ENCODE data around the gene KHDC3L.

The KHDC3L gene, protein sequence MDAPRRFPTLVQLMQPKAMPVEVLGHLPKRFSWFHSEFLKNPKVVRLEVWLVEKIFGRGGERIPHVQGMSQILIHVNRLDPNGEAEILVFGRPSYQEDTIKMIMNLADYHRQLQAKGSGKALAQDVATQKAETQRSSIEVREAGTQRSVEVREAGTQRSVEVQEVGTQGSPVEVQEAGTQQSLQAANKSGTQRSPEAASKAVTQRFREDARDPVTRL

DNA sequence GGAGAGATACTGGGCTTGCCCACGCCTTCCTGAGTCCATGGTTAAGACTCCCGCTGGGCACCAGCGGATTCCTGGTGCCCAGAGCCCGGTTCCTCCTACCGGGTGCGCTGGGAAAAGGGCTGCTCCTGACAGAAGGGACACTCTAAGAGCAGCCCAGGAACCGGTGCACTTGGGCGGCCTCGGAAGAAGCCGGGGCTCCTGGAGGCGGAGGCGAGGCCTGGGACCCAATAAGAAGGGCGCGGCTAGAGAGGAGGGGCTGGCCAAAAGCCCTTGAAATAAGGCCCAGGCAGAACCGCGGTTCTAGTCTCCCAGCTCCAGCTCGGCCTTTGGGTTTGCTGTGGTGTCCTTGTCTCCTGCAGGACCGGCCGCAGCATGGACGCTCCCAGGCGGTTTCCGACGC is at the start of gene KHDC3L:
KHDC3L (plus strand) TSS at position 301 of the 400 bp plus-strand sequence; CDS start at position 373, 72 bp downstream.
- no peak for DNase-seq

DNA sequence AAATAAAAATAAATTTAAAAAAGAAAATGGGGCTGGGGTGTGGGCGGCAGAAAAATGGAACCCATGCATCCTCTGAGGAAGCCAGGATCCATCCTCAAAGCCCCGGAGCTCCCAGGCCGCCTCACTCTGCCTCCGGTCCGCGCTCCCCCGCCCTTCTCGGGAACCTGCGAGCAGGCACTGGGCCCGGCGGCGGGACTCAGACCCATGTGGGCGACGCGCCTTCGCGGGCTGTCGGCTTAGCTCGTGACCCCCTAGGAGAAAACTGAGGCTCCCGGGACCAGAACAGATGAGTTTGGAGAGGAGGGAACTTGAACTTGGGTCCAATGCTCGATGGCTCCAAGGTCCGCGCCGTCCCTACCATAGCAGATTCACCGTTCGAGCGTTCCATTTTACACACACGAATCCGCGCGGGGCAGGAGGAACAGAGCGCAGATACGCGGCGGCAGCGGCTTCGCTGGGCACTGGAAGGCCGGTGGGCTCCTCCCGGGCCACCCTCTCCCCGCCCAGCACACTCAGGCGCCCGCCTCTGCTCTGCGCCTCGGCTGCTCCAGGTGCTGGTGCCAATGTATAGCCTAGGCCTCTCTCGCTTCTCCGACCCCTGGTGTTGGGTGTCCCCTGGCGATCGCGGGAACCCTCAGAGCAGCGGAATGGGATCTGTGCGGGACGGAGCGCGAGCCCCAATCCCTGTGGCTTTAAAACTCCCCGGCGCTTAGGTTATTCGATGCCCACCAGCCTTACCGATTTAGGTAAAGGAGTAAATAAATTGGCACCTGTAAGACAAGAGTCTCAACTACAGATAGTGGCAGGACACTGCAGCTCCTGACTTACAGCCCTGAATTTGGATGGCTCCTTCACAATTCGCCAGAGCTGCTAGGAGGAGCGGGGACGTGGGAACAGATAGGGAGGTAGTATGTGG is 47.6 kb upstream of the KHDC3L start:
- DNase-seq = no peak

DNA sequence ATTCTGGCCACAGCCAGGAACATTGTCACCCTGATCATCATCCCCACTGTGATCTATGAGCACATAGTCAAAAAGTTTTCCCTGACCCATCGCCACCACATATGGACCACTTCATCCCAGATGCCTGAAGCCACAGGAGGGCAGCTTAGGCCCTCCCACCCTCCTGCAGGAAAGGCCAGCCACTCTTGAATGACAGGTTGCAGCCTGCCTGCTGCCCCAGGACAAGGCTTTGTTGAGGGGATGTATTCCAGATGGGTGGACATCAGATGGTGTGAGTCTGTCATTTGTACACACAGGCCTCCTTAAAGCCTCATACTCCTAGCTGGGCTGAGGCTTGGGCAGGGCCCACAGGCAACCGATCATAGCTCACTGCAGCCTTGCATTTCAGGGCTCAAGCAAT is 39.1 kb upstream of the KHDC3L start:
- DNase-seq = no peak

DNA sequence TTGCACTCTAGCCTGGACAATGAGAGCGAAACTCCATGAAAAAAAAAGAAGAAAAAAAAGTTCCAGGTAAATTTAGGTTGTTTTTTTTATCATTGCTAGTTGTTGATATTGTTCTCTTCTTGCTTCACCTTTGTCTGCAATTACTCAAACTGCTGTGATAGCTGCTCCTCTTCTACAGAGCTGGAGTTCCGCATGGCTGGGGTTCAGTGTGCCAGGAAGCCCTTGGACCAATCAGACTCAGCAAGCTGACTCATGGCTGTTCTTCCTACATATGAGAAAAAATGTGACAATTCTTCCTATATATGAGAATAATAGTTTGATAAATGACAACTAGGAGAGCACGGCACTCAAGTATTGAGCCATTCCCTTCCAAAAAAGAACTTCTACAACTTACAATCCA is 36.8 kb upstream of the KHDC3L start:
- no peak for DNase-seq

DNA sequence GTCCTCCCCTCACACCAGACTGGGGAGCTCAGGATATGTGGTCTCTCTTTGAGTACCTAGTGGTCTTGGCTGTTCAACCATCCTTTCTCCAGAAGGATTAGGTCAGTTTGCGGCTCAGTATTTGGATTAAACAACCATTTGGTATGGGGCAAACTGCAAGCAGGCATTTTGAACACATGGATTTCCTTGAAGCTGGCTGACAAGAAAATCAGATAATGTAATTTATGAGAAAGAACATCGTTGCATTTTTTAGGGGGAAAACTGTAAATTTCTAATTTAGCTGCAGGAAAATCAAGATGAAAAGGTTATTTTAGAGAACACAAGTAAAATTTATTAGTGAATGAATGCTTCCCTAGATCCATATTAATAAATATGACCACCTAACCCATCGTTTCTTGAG is 33.7 kb upstream of the KHDC3L start:
- no peak for DNase-seq

DNA sequence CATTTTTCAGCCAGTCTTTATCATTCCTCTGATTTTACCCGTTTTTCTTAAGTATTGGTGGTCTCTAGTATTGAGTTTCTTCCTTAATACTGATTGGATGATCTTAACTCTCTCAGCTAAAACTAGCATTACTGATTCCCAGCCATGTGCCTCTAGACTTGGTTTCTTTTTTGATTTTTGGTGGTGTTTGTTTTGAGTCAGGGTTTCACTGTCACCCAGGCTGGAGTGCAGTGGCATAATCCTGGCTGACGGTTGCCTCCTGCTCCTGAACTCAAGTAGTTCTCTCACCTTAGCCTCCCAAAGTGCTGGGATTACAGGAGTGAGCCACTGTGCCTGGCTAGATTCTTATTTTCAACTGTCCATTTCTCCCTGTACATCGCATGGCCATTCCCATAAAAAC is 33.3 kb upstream of the KHDC3L start:
- no peak for DNase-seq

DNA sequence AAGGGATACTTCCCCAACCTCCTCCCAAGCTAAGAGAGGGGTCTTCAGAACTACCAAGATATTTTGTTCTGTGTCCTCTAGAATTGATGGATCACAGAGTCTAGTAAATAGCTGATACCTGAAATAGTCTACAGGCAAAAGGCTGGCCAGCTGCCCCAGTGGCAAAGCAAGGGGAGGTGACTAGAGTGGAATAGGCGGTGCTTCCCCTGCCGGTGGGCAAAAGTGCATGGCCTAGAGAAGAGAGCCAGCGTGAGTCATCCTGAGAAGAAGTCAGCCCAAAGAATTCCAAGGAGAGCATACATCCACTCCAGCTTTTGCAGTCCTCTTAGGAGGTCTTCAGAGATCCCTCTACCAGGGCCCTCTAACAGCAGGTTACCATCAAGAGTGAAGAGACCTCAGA is 23.1 kb upstream of the KHDC3L start:
- DNase-seq = no peak

DNA sequence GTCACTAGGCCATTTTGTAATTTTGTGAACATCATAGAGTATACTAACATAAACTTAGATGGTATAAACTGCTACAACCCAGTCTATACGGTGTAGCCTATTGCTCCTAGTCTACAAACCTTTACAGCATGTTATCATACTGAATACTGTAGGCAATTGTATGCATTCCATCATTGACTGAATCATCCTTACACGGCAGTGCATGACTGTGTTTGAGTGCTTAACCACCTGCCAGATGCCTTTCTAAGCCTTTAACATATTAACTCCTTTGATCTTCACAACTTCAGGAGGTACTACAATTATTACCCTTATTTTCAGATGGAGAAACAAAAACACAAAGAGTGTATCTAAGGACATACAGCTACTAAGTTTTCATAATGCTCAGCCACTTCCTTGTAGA is 22.4 kb upstream of the KHDC3L start:
- no peak for DNase-seq

DNA sequence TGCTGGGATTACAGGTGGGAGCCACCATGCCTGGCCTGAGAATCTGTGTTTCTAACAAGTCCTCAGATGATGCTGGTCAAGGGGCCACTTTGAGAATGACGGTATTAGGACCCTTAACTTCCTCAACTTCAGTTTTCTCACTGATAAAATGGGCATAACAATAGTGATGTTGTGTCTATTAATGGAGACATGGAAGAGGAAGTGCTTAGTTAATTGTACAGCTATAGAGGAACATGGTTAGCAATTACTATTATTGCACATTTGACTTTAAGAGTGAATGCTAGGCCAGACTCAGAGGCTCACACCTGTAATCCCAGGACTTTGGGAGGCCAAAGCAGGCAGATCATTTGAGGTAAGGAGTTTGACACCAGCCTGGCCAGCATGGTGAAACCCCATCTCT is 21.1 kb upstream of the KHDC3L start:
- DNase-seq = no peak

DNA sequence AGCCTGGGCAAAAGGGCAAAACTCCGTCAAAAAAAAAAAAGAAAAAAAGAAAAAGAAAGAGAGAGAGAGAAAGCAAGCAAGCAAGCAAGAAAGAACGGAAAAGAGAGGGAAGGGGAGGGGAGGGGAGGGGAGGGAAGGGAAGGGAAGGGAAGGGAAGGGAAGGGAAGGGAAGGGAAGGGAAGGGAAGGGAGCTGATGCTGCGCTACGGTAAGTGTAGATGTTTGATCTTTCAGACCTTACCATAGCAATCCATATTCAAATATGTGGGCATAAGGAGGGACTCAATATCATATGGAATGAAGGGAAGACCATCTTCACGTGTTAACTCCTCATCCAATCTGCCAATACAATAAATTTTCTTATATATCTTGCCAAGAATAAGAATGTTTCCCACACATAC is 20.3 kb upstream of the KHDC3L start:
- DNase-seq = no peak

DNA sequence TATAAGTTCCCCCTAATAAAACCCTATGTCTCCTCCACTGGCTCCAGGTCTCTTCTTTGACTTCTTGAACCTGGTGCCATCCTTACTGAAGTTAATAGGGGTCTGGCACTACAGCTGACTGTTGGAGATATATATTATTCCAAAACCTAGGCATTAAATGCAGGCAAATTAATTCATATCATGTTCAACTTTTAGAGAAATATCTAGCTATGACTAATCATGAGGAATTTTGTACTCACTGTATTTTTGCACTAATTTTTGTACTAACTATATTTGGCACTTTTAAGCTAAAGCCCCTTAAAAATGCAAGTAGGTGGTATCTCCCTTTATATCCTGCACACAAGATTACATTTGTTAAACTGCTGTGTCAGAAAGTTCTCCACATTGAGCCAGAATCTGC is 19.3 kb upstream of the KHDC3L start:
- DNase-seq = no peak

DNA sequence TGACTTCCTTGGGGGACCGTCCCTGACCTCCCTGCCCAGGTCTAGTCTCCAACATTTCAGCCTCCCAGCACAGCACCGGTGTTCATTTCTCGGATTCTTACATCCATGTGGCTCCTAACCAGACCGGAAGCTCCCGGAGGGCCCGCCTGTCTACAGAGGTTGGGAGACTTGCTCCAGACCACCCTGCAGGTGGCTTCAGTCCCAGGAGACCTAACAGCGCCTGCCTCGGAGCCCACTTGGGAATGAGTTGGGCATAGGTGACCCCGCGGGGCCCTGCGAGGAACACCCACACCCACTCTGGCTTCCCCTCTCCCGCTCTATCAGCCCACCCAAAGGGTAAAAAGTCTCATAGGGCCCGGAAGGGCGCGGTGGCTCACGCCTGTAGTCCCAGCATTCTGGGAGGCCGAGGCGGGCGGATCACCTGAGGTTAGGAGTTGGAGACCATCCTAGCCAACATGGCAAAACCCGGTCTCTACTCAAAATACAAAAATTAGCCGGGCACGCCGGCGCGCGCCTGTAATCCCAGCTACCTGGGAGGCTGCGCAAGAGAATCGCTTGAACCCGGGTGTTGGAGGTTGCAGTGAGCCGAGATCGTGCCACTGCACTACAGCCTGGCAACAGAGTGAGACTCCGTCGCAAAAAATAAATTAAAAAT is 13.8 kb upstream of the KHDC3L start:
- no peak for DNase-seq

DNA sequence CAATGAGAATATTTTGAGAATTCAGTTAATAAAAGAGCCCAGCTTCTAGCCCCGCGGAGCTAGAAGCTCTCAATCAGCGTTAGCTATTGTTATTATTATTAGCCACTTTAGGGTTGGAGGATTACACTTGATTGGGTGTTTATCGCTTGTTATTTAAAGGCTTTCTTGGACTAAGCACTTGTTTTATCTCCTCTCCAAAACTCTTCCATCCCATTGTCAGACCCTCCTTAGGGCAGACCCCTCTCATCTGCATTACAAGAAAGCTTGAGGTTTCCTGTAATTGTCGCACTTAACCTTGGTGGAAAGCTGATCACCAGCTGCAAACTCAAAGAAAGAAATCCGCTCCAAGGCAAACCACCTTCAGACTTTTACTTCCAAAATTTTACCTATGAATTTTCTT is 13.1 kb upstream of the KHDC3L start:
- DNase-seq = no peak

DNA sequence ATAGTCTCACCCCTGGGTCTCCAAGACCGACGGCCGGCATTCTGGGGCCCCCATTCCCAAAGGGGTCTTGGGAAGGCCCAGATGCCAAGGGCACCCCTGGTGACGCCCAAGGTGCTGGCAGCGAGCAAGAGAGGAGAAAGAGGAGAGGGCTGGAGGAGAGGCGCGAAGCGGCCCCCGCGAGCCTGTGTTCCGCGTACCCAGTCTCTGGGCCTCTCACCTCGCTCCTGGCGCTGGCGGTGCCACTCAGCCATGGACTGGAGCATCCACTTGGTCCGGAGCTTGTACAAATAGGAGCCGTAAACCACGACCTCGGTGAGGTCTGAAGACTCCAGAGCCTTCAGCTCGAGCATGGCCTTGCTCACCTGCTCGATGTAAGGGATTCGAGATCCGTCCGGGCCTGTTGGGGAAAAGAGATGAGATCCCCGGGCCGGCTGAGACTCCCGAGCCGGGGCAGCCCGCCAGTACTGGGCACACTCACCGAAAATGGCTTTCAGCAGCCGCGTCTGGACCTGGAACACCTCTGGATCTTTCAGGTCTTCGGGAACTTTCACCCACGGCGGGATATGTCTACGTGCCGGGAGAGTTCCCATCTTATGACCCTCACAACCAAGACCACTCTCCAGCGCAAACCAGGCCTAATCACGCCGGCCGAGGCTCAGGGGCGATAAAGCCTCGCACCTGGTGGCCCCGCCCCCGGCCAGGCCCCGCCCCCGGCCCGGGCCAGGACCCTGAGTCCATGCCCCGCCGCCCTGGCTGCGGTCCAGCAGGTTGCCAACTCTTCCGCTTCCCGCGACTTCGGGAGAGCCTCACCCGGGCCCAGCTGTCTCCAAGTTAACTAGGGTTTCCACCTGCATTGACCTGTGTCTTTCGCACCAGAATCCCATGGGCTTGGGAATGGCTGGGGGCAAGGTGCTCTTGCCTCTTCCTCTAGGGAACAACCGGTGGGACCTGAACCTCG is 8.5 kb upstream of the KHDC3L start, which contains the start of gene DPPA5:
DPPA5 (minus strand) TSS at position 641 of the 958 bp plus-strand sequence; CDS start at position 590, 51 bp downstream.
- DNase-seq = no peak

DNA sequence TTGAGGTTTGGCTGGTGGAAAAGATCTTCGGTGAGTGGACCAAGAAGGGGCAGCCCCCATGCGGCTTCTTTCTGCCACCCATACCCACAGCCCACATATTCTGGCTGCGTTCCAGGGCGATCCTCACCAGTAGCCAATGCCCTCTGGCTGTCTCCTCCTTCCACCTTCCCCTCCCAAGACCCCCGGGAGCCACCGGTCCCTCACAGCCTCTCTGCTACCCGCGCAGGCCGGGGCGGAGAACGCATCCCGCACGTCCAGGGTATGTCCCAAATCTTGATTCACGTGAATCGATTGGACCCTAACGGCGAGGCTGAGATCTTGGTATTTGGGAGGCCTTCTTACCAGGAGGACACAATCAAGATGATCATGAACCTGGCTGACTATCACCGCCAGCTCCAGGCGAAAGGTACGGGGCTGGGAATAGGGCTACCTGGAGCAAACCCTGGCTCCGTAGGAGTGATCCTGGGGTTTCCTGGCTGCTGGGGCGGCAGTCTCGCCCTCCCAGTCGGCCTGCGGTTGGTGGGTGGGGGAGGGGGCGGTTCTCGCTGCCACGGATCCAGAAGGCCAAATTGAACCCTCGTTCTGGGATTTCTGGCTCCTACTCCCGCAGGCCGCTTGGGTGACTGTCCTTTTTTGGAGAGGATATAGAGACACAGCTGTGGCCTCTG is 545 bp downstream of the KHDC3L start:
- DNase-seq = no peak

DNA sequence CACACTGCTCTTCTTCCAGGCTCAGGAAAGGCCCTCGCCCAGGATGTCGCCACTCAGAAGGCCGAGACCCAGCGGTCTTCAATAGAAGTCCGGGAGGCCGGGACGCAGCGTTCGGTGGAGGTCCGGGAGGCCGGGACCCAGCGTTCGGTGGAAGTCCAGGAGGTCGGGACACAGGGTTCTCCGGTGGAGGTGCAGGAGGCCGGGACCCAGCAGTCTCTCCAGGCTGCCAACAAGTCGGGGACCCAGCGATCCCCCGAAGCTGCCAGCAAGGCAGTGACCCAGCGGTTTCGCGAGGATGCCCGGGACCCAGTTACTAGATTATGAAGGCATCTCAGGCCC is 1.0 kb downstream of the KHDC3L start:
- DNase-seq = no peak

DNA sequence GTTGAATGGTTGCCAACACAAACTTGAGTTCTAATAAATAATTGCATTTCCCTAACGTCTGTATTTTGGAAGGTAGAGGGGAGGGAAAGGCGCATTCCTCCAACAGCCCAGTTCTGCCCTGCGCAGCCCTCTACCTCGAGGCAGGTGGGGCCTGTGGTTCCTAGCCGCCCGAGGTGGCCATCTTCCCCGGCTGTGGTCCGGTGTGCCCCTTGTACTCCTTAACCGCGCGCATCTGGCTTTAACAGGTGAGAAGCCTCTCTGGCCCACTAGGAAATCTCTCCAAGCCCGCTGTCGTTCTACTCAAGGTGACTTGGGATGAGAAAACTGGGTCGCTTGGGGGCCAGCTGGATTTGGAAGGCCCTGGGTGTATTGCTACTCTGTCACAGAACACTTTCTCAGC is 1.7 kb downstream of the KHDC3L start:
- DNase-seq = no peak

DNA sequence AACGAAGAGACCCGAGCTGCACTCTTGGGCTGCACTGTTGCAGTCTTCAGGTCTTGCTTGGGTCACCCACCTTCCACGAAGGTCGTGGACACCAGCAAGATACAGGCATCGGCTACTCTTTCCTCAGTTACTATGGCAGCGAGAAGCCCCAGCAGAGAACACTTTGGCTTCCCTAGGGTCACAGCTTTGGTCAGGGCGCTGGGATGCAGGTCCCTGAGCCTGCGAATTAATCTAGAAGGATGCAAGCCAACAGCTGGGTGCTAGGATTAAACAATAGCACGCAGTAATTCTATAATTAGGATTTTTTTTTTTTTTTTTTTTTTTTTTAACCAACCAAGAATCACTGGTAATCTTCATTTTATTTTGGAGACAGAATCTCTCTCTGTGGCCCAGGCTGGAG is 2.1 kb downstream of the KHDC3L start:
- no peak for DNase-seq

DNA sequence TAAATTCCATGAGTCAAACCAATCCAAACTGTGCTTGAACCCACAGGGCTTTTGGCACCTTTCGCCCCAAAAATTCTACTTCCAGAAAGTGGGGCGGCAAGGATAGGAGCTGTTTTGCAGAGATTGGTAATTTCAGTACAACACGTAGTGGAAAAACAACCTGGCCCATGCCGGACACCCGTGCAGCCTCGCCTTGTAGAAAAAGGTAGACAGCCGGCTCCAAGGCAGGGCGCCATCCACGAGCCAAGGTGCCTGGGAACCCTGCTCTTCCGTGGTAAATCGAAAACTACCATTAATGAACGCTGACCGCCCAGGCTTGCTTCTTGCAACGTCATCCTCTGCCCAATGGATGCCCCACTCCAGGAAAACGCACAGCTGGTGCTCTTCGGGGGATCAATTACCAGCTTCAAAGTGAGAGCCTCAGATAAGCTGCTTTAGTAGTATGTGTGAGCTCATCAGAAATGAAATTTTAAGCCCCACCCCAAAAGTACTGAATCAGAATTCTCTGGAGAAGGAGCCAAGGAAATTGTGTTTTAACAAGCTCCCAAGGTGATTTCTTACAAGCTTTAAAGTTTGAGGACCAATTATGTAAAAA is 5.4 kb downstream of the KHDC3L start:
- no peak for DNase-seq

DNA sequence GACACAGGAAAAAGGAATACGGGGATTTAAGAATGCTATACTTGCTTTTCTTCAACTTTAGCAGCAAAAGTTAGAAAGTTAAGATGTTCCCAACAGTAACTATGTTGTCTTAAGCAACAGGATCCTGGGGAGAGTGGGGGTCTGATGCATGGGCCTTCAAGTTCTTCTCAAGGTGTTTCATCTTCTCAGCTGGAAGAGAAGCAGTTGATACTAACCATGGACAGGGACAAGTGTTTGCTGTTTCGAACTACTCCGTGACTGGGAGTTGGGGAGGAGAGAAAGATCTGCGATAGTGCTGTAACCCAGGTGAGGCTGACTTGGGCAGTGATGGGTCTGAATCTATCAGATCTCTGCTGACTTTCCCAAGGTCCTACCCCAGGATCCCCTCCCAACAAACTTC is 6.2 kb downstream of the KHDC3L start:
- DNase-seq = no peak

DNA sequence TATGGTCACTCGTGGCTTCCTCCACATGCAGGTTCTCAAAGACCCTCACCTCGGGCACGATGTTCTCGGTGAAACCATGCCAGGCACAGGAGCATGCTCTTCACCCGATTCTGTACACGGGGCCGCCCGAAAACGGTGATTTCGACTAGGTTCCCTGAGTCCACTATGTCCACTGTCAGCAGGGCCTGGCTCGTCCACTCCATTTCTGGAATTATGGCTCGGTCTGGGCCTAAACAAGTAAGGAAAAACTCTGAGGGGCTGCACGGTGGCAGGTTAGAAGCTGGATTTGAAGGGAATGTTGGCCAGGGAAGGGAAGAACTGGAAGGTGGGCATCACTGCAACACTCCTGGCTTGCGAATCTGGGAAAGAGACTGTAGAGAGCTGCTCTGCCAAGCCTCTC is 6.7 kb downstream of the KHDC3L start:
- DNase-seq = no peak

DNA sequence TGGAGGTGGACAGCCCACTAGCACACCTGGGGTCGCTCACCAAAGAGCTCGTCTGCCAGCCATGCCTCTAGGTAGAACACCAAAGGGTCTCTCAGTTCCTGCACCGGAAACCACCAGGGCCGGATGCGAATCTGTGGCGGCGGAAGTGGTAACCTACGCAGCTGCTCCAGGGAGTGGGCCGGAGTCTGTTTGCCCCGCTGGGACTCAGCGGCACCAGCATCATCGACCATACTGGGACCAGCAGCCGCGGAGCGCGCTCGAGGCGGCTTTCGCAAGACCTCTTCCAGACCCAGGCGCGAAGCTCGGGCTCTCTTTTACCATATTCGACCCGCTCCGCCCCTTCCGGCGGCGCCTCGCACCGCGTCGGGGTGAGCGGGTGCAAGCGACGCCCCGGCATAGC is 7.1 kb downstream of the KHDC3L start, which contains the start of gene OOEP:
OOEP (minus strand) TSS at position 335 of the 400 bp plus-strand sequence; CDS start at position 230, 105 bp downstream.
- DNase-seq = no peak
